OCI-LY3 (cell line): ENCODE results near the gene U2SURP.

Experiments used
- H2AFZ ChIP-seq: fragments of 200-600, 300-600 bp; shearing (Covaris generic); 2 replicates; pipeline ENCODE4 v1.6.0; 2014; ENCODE audit warnings: antibody characterized with exemption, low read depth, low read length
- H3K27ac ChIP-seq: fragments of 200-600, 300-600 bp; sonication (generic); 2 replicates; pipeline ENCODE4 v1.5.1; 2014; ENCODE audit warnings: mild to moderate bottlenecking, low read length, moderate library complexity, mixed read lengths
- H3K27me3 ChIP-seq: fragments of 200-600, 300-600 bp; sonication (generic); 2 replicates; pipeline ENCODE4 v1.6.1; 2014; ENCODE audit warnings: low read depth, low read length, mixed read lengths
- H3K36me3 ChIP-seq: fragments of 200-600, 300-600 bp; sonication (generic); replicated peaks from 2 replicates; pipeline ENCODE3; 2014; ENCODE audit warnings: low read depth, low read length, mixed read lengths
- H3K4me1 ChIP-seq: fragments of 300-600, 200-600 bp; sonication (generic); 2 replicates; pipeline ENCODE4 v1.6.1; 2014; ENCODE audit warnings: low read length, mixed read lengths
- H3K4me2 ChIP-seq: fragments of 200-600, 300-600 bp; sonication (generic); 2 replicates; pipeline ENCODE4 v1.6.1; 2014; ENCODE audit warnings: low read length, mixed read lengths
- H3K4me3 ChIP-seq: fragments of 300-600, 200-600 bp; sonication (generic); 2 replicates; pipeline ENCODE4 v1.5.1; 2014; ENCODE audit warnings: antibody characterized with exemption, mild to moderate bottlenecking, low read length, moderate library complexity
- H3K79me2 ChIP-seq: fragments of 300-600, 200-600 bp; shearing (Covaris generic); 2 replicates; pipeline ENCODE4 v1.6.1; 2014; ENCODE audit warnings: mild to moderate bottlenecking, low read length, mixed read lengths
- H3K9ac ChIP-seq: fragments of 300-600, 200-600 bp; shearing (Covaris generic); 2 replicates; pipeline ENCODE4 v1.6.0; 2014; ENCODE audit warnings: mild to moderate bottlenecking, low read length, moderate library complexity
- H3K9me3 ChIP-seq: fragments of 200-600, 300-600 bp; shearing (Covaris generic); 2 replicates; pipeline ENCODE4 v1.6.1; 2014; ENCODE audit warnings: low read length, mixed read lengths; ENCODE audit not compliant: insufficient read depth
- H4K20me1 ChIP-seq: fragments of 200-600, 300-600 bp; sonication (generic); 2 replicates; pipeline ENCODE4 v1.6.1; 2016; ENCODE audit warnings: low read length, mixed read lengths; ENCODE audit not compliant: insufficient read depth
- EZH2phosphoT487 ChIP-seq: fragments of 200-600 bp; shearing (Covaris generic); IDR thresholded peaks from 2 replicates; pipeline ENCODE4 v1.6.1; 2018; ENCODE audit warnings: antibody characterized with exemption, mixed run types, low read depth
- TF ChIP-seq, protein P1 (sequence below): fragments of 200-600, 300-600 bp; sonication (generic); IDR thresholded peaks from 2 replicates; pipeline ENCODE4 v1.5.1; 2014; ENCODE audit warnings: antibody characterized with exemption, low read length, low read depth

U2SURP gene

GRCh38 chr3:143083781-143084180, 82.4 kb downstream of the U2SURP start:
- Histone ChIP-seq H3K4me1 (peaks cover 25% of the 10 kb centered on the region), H3K79me2 (no peaks in the 10 kb centered on the region), H3K27me3 (no peaks in the 10 kb centered on the region), H3K27ac (no peak overlapping the region), H3K4me3 (no peak overlapping the region), H3K36me3 (no peaks in the 10 kb centered on the region), H4K20me1 (no peaks in the 10 kb centered on the region), H3K9me3 (peaks cover 9% of the 10 kb centered on the region; the same call in 1 of the 2 replicates), H3K4me2 (no peak overlapping the region), H2AFZ (no peak overlapping the region), H3K9ac (no peak overlapping the region)
- TF ChIP-seq, protein P1, sequence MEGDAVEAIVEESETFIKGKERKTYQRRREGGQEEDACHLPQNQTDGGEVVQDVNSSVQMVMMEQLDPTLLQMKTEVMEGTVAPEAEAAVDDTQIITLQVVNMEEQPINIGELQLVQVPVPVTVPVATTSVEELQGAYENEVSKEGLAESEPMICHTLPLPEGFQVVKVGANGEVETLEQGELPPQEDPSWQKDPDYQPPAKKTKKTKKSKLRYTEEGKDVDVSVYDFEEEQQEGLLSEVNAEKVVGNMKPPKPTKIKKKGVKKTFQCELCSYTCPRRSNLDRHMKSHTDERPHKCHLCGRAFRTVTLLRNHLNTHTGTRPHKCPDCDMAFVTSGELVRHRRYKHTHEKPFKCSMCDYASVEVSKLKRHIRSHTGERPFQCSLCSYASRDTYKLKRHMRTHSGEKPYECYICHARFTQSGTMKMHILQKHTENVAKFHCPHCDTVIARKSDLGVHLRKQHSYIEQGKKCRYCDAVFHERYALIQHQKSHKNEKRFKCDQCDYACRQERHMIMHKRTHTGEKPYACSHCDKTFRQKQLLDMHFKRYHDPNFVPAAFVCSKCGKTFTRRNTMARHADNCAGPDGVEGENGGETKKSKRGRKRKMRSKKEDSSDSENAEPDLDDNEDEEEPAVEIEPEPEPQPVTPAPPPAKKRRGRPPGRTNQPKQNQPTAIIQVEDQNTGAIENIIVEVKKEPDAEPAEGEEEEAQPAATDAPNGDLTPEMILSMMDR, result no peak

GRCh38 chr3:143084856-143085731, 83.7 kb downstream of the U2SURP start:
- Histone ChIP-seq H3K9ac (no peak overlapping the region), H2AFZ (no peak overlapping the region), H3K9me3 (peaks cover 11% of the 10 kb centered on the region; the same call in 1 of the 2 replicates), H3K79me2 (no peaks in the 10 kb centered on the region), H3K4me1 (peaks cover 25% of the 10 kb centered on the region), H3K36me3 (no peaks in the 10 kb centered on the region), H3K27me3 (no peaks in the 10 kb centered on the region), H3K4me3 (no peak overlapping the region), H4K20me1 (no peaks in the 10 kb centered on the region), H3K27ac (no peak overlapping the region), H3K4me2 (no peak overlapping the region)
- TF ChIP-seq, protein P1, result no peak
- TF ChIP-seq EZH2phosphoT487, result no peak

DNA sequence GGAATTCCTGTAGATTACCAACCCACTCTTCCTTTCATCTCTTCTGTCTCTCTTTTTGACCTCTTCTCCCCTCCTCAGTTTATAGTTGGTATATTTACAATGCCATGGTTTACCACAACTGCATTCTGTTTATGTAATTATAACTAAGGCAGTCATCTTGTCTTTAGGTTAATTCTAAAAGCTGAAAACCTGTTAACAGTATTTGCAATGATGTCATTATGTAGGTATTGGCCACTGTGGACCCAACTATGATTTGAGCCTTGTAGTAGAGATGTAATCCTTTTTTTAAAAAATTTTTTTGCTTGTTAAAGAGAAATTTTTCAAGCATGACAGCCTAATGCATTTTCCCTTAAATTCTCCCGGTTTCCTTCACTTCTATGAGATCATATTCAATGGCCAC, 87.5 kb downstream of the U2SURP start:
- TF ChIP-seq, protein P1, result no peak
- no peak for TF ChIP-seq EZH2phosphoT487
- no peak overlapping the region for H3K4me3 ChIP-seq
- no peaks in the 10 kb centered on the region for H3K36me3 ChIP-seq
- no peaks in the 10 kb centered on the region for H3K27me3 ChIP-seq
- H3K4me1 ChIP-seq, result peaks cover 3% of the 10 kb centered on the region; the same call in 1 of the 2 replicates
- H3K9me3 ChIP-seq, result peaks cover 11% of the 10 kb centered on the region; the same call in 1 of the 2 replicates
- no peak overlapping the region for H3K9ac ChIP-seq
- no peaks in the 10 kb centered on the region for H4K20me1 ChIP-seq
- no peak overlapping the region for H2AFZ ChIP-seq
- no peak overlapping the region for H3K27ac ChIP-seq
- H3K79me2 ChIP-seq, result no peaks in the 10 kb centered on the region
- H3K4me2 ChIP-seq, result no peak overlapping the region

DNA sequence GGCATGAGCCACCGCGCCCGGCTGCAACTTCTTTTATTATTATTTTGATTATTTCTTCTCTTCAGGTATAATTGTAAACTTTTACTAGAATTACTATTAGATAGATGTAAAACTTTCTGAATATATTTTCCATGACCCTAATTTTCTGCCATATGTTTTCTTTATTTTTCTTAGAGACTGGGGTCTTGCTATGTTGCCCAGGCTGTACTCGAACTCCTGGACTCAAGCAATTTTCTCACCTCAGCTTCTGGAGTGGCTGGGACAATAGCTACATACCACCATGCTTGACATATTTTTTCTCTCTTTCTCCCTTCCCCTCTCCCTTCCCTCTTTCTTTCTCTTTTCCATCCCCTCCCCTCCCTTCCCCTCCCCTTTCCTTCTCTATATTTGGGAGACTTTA, 88.6 kb downstream of the U2SURP start:
- Histone ChIP-seq H4K20me1 (no peaks in the 10 kb centered on the region), H3K9me3 (peaks cover 6% of the 10 kb centered on the region; the same call in 1 of the 2 replicates), H3K9ac (no peak overlapping the region), H3K36me3 (no peaks in the 10 kb centered on the region), H3K4me3 (no peak overlapping the region), H3K27me3 (no peaks in the 10 kb centered on the region), H3K4me1 (peaks cover 2% of the 10 kb centered on the region; the same call in 1 of the 2 replicates), H3K79me2 (no peaks in the 10 kb centered on the region), H3K27ac (no peak overlapping the region), H3K4me2 (no peak overlapping the region), H2AFZ (no peak overlapping the region)
- TF ChIP-seq, protein P1, result no peak
- TF ChIP-seq EZH2phosphoT487, result no peak
